ENCODE measurements around the gene VEZF1.

GRCh38 chr17:57984936-57985674 is 2.9 kb downstream of the VEZF1 start:
- TF ChIP-seq EZH2 (IDR thresholded peaks at IDR 0.05; ENCODE audit: insufficient read depth, poor library complexity, severe bottlenecking): no peak
- TF ChIP-seq EZH2phosphoT487 (IDR thresholded peaks at IDR 0.05; ENCODE audit: insufficient read depth, low read depth): no peak

All from GM23248 (cell line).